Uterus (tissue), 4 donors: ENCODE measurements around the gene CSF3. TPM values are rescaled to one million over a fixed set of nuclear protein-coding genes. Genes with fewer than 3 reads are reported as not detected.

Source experiments
- DNase-seq, 2 donors: peaks; one replicate each; pipeline ENCODE4 v3.0.0-alpha.2; 2019 to 2020
- H3K27ac ChIP-seq, 2 donors: fragments of 200-600 bp; sonication (generic); 1 replicate in 1 of 2; 2 replicates in 1 of 2; pipeline ENCODE4 v1.5.1; 2016 to 2018
- H3K27me3 ChIP-seq, 2 donors: fragments of 200-600 bp; sonication (generic); one replicate each; pipeline ENCODE4 v1.5.1; 2018 to 2019; ENCODE audit warnings: control low read depth in 1 of 2
- H3K36me3 ChIP-seq, 2 donors: fragments of 200-600 bp; sonication (generic); one replicate each; pipeline ENCODE4 v1.5.1; 2019; ENCODE audit warnings: control low read depth in 1 of 2
- H3K4me1 ChIP-seq, 2 donors: fragments of 200-600 bp; sonication (generic); one replicate each; pipeline ENCODE4 v1.5.1; 2018 to 2019; ENCODE audit warnings: control low read depth in 1 of 2
- H3K4me3 ChIP-seq, 2 donors: fragments of 200-600 bp; sonication (generic); 1 replicate in 1 of 2; 2 replicates in 1 of 2; pipeline ENCODE4 v1.5.1; 2018 to 2019; ENCODE audit warnings: mild to moderate bottlenecking in 1 of 2
- H3K9me3 ChIP-seq, 2 donors: fragments of 200-600 bp; sonication (generic); one replicate each; pipeline ENCODE4 v1.5.1; 2019; ENCODE audit warnings: control low read depth in 1 of 2
- CTCF ChIP-seq, 4 experiments: fragments of 200-600 bp in 2 of 4; fragments of 450-650 bp in 2 of 4; sonication (generic) in 2 of 4; IDR thresholded peaks; one replicate each; pipeline ENCODE4 v1.5.1; 2016 to 2019; ENCODE audit warnings: antibody characterized with exemption in 4 of 4, mild to moderate bottlenecking in 2 of 4, moderate library complexity in 1 of 4
- POLR2A ChIP-seq, 2 donors: fragments of 450-650 bp; IDR thresholded peaks; one replicate each; pipeline ENCODE4 v1.6.1; 2016; ENCODE audit warnings: antibody characterized with exemption in 2 of 2, mild to moderate bottlenecking in 1 of 2, moderate library complexity in 1 of 2
- intact Hi-C: fragments of 100-400 bp; cut with DNase I; formaldehyde crosslinking; loops from one replicate; pipeline ENCODE4 v1.15.1; 2023; ENCODE audit warnings: low total_unique reads
- total RNA-seq, 4 donors: library from RNA; depleted of rRNA in 3 of 4; stranded (reverse); fragments of >200 nt in 3 of 4; gene quantifications; one replicate each; pipeline versions ENCODE4 v1.1.0 to v1.2.4, GENCODE V29; 2014 to 2023
- donor health status: DM: yes; HTN: yes; CAD: no.

CSF3 gene
- total RNA-seq, 4 donors from 2014 or later, result 0.29 to 5.0 TPM; not detected in 2

- DNase-seq, result no peak
- H3K27ac ChIP-seq, result peak overlapping the region; percentile 82 to 86
These were observed 1.1 kb downstream of the CSF3 start for GRCh38 chr17:40015998-40016985.

GRCh38 chr17:40017422-40018080 lies 2.3 kb downstream of the CSF3 start:
- Histone ChIP-seq H3K27me3 (no peaks in the 10 kb centered on the region), H3K9me3 (no peaks in the 10 kb centered on the region), H3K4me3 (no peak overlapping the region), H3K27ac (peak overlapping the region; percentile 82 to 86), H3K36me3 (no peaks in the 10 kb centered on the region), H3K4me1 (peaks cover 5 to 55% of the 10 kb centered on the region in 2 donors)
- TF ChIP-seq CTCF (IDR thresholded peaks at IDR 0.05) (no peak), POLR2A (IDR thresholded peaks at IDR 0.05) (no peak)
- intact Hi-C loops, result loop anchor here (10.0 kb wide), 2 partner anchors 57 to 147 kb away; no protein-coding TSS in a partner anchor
- DNase-seq, result peak in 1 of 2 donors; percentile 70

More at GRCh38 chr17:40015998-40016985, 1.1 kb downstream of the CSF3 start:
- Histone ChIP-seq H3K36me3 (no peaks in the 10 kb centered on the region), H3K27me3 (no peaks in the 10 kb centered on the region), H3K9me3 (no peaks in the 10 kb centered on the region), H3K4me3 (no peak overlapping the region), H3K4me1 (peaks cover 5 to 42% of the 10 kb centered on the region in 2 donors)
- intact Hi-C loops, result loop anchor here (10.0 kb wide), 2 partner anchors 59 to 149 kb away; no protein-coding TSS in a partner anchor
- TF ChIP-seq CTCF (IDR thresholded peaks at IDR 0.05) (no peak), POLR2A (IDR thresholded peaks at IDR 0.05) (no peak)

DNA sequence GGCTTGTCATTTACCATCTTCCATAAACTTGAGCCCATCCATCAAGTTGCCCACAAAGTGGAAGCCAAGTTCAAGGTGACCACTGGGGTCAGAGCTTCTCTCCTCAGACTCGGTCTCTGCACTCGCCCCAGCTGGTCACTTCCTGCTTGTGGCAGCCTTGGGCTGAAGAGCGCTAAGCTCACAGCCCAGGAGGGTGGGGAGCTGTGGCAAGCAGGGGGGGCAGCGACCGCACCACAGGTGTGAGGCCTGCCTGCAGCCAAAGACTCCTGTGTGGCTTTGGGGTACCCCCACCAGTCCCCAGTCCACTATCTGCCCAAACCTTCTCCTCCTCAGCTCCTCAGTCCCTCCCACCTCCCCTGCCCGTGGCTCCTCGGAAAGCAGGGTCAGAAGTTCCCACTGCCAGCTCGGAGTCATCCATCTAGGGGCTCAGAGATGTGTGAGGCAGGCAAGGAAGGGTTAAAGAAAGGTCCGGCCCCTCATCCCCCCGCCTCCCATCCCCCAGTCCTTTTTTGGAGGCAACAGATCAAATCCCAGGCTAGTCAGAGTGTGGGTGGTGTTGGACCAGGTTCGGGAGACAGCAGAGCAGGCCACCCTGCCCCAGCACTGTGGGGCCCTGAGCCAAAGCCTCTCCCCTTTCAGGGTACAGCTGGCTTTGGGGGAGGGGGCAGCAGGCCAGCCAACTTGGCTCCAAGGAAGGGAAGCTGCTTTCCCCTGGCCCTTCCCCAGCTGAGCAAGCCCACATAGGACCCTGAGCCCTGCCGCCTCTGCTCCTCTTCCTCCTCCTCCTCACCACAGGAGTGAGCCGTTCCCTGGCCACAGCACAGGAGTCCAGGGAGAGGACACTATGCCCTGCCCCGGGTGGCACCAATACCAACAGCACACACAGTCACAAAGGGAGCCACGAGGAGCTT lies 3.2 kb downstream of the CSF3 start:
- H3K4me3 ChIP-seq, result no peak overlapping the region
- peaks cover 5 to 62% of the 10 kb centered on the region in 2 donors for H3K4me1 ChIP-seq
- intact Hi-C loops, result loop anchor here (10.0 kb wide), 2 partner anchors 56 to 146 kb away; no protein-coding TSS in a partner anchor
- peak; percentile 89 to 91 for DNase-seq
- no peaks in the 10 kb centered on the region for H3K27me3 ChIP-seq
- no peaks in the 10 kb centered on the region for H3K36me3 ChIP-seq
- no peaks in the 10 kb centered on the region for H3K9me3 ChIP-seq
- peak overlapping the region; percentile 82 to 86 for H3K27ac ChIP-seq
- TF ChIP-seq CTCF (IDR thresholded peaks at IDR 0.05), result no peak
- no peak for TF ChIP-seq POLR2A (IDR thresholded peaks at IDR 0.05)

GRCh38 chr17:40019140-40019991 lies 4.1 kb downstream of the CSF3 start:
- peak in 1 of 4 experiments; percentile 12 for TF ChIP-seq CTCF (IDR thresholded peaks at IDR 0.05)
- no peak for TF ChIP-seq POLR2A (IDR thresholded peaks at IDR 0.05)
- intact Hi-C loops, result loop anchor here (10.0 kb wide), 2 partner anchors 55 to 145 kb away; no protein-coding TSS in a partner anchor
- Histone ChIP-seq H3K27me3 (no peaks in the 10 kb centered on the region), H3K9me3 (no peaks in the 10 kb centered on the region), H3K4me1 (peaks cover 0 to 65% of the 10 kb centered on the region in 2 donors), H3K4me3 (no peak overlapping the region), H3K27ac (peak overlapping the region; percentile 82 to 86), H3K36me3 (no peaks in the 10 kb centered on the region)
- DNase-seq, result peak; percentile 77 to 80
